GM23338 (cell line): ENCODE measurements around the gene SNX5. TPM values are rescaled to one million over a fixed set of nuclear protein-coding genes. Genes with fewer than 3 reads are reported as not detected.

Experiments used
- ATAC-seq: fragments of 200-7000 bp; cut with Tn5 transposase; 3 replicates; pipeline ENCODE4 v1.9.1; 2020
- DNase-seq: peaks from one replicate; pipeline ENCODE4 v3.0.0-alpha.2; 2015; ENCODE audit warnings: low spot score
- H2AFZ ChIP-seq: fragments of 200-600 bp; sonication (generic); 2 replicates; pipeline ENCODE4 v1.8.0; 2016; ENCODE audit warnings: antibody characterized with exemption, mild to moderate bottlenecking, moderate library complexity
- H3F3A ChIP-seq: fragments of 200-600 bp; sonication (generic); replicated peaks from 2 replicates; pipeline ENCODE4 v1.8.0; 2017; ENCODE audit warnings: antibody characterized with exemption, mixed run types, low read depth
- H3K27ac ChIP-seq: fragments of 200-600 bp; sonication (generic); 2 replicates; pipeline ENCODE4 v1.6.1; 2016; ENCODE audit warnings: low read depth
- H3K27me3 ChIP-seq: fragments of 200-600 bp; sonication (generic); 2 replicates; pipeline ENCODE4 v1.8.0; 2016; ENCODE audit warnings: mild to moderate bottlenecking, mixed run types, moderate library complexity; ENCODE audit not compliant: insufficient read depth
- H3K36me3 ChIP-seq: fragments of 200-600 bp; sonication (generic); 2 replicates; pipeline ENCODE4 v1.8.0; 2016; ENCODE audit warnings: mild to moderate bottlenecking; ENCODE audit not compliant: insufficient read depth
- H3K4me1 ChIP-seq: fragments of 200-600 bp; sonication (generic); 2 replicates; pipeline ENCODE4 v1.8.0; 2016; ENCODE audit warnings: mild to moderate bottlenecking, moderate library complexity; ENCODE audit not compliant: insufficient read depth
- H3K4me2 ChIP-seq: fragments of 200-600 bp; sonication (generic); 2 replicates; pipeline ENCODE4 v1.7.1; 2017; ENCODE audit warnings: mixed run types
- H3K4me3 ChIP-seq: fragments of 200-600 bp; sonication (generic); 2 replicates; pipeline ENCODE4 v1.6.1; 2016; ENCODE audit warnings: mixed run types
- H3K79me2 ChIP-seq: fragments of 200-600 bp; sonication (generic); replicated peaks from 2 replicates; pipeline ENCODE4 v1.8.0; 2017; ENCODE audit warnings: mild to moderate bottlenecking; ENCODE audit not compliant: insufficient read depth
- H3K9me2 ChIP-seq: fragments of 200-600 bp; sonication (generic); 2 replicates; pipeline ENCODE4 v1.8.0; 2017; ENCODE audit not compliant: insufficient read depth
- H4K20me1 ChIP-seq: fragments of 200-600 bp; sonication (generic); replicated peaks from 2 replicates; pipeline ENCODE4 v1.8.0; 2017; ENCODE audit warnings: mild to moderate bottlenecking; ENCODE audit not compliant: insufficient read depth
- H3K27ac Mint-ChIP-seq: 2 replicates; pipeline ENCODE4 v1.8.0; 2020; ENCODE audit warnings: inconsistent platforms, mild to moderate bottlenecking, moderate library complexity, mixed read lengths
- H3K27me3 Mint-ChIP-seq: 3 replicates; pipeline ENCODE4 v1.8.0; 2022; ENCODE audit warnings: low read depth, mild to moderate bottlenecking, moderate library complexity, mixed read lengths, inconsistent platforms; ENCODE audit not compliant: insufficient read depth, poor library complexity
- H3K36me3 Mint-ChIP-seq: 3 replicates; pipeline ENCODE4 v1.8.0; 2021; ENCODE audit warnings: low read depth, mild to moderate bottlenecking, inconsistent platforms, moderate library complexity, mixed read lengths
- H3K4me1 Mint-ChIP-seq: 3 replicates; pipeline ENCODE4 v1.8.0; 2020; ENCODE audit warnings: mild to moderate bottlenecking, inconsistent platforms, mixed read lengths
- H3K4me3 Mint-ChIP-seq: 3 replicates; pipeline ENCODE4 v1.8.0; 2021; ENCODE audit warnings: moderate library complexity, mild to moderate bottlenecking, inconsistent platforms, mixed read lengths
- H3K9me3 Mint-ChIP-seq: 3 replicates; pipeline ENCODE4 v1.8.0; 2020; ENCODE audit warnings: moderate library complexity, mild to moderate bottlenecking, inconsistent platforms, mixed read lengths
- CREB1 ChIP-seq: fragments of 250-450 bp; sonication (Bioruptor Pico); IDR thresholded peaks from 2 replicates; pipeline ENCODE4 v1.5.0; 2020; ENCODE audit warnings: low read depth, mild to moderate bottlenecking, moderate library complexity
- EZH2phosphoT487 ChIP-seq: fragments of 200-600 bp; sonication (generic); IDR thresholded peaks from one replicate; pipeline ENCODE4 v1.8.1; 2018; ENCODE audit warnings: antibody characterized with exemption; ENCODE audit not compliant: unreplicated experiment
- JUNB ChIP-seq: IDR thresholded peaks from one replicate; pipeline ENCODE4 v1.6.1; 2016; ENCODE audit warnings: antibody characterized with exemption; ENCODE audit not compliant: unreplicated experiment
- NANOG ChIP-seq: IDR thresholded peaks from 2 replicates; pipeline ENCODE4 v1.6.1; 2016; ENCODE audit warnings: antibody characterized with exemption, borderline replicate concordance
- POLR2AphosphoS5 ChIP-seq: IDR thresholded peaks from 2 replicates; pipeline ENCODE4 v1.6.1; 2016; ENCODE audit warnings: antibody characterized with exemption, low read depth
- STAT1 ChIP-seq: IDR thresholded peaks from one replicate; pipeline ENCODE4 v1.6.1; 2016; ENCODE audit warnings: antibody characterized with exemption; ENCODE audit not compliant: unreplicated experiment
- ZNF114 ChIP-seq: fragments of 250-450 bp; sonication (Bioruptor Pico); IDR thresholded peaks from 2 replicates; pipeline ENCODE4 v1.5.0; 2020; ENCODE audit warnings: mild to moderate bottlenecking, moderate library complexity
- ZNF331 ChIP-seq: fragments of 250-450 bp; sonication (Bioruptor Pico); IDR thresholded peaks from 2 replicates; pipeline ENCODE4 v1.5.0; 2020; ENCODE audit warnings: low read depth, mild to moderate bottlenecking, moderate library complexity
- polyA plus RNA-seq: library from polyadenylated mRNA; unstranded; fragments of >200 nt; fragmentation: Nextera tagmentation; extraction: Ambion mirVana; gene quantifications from 2 replicates; pipeline ENCODE4 v1.2.1, GENCODE V29; 2016
- total RNA-seq: library from RNA; depleted of rRNA; stranded (reverse); fragments of >200 nt; shearing (Covaris generic); gene quantifications from 2 replicates; pipeline ENCODE4 v1.2.3, GENCODE V29; 2014
- TF ChIP-seq, protein P1 (sequence below): IDR thresholded peaks from 2 replicates; pipeline ENCODE4 v1.6.1; 2016; ENCODE audit warnings: antibody characterized with exemption
- TF ChIP-seq, protein P2 (sequence below): IDR thresholded peaks from one replicate; pipeline ENCODE4 v1.6.1; 2018; ENCODE audit warnings: antibody characterized with exemption; ENCODE audit not compliant: unreplicated experiment
- TF ChIP-seq, protein P3 (sequence below): fragments of 250-450 bp; sonication (Bioruptor Pico); IDR thresholded peaks from 2 replicates; pipeline ENCODE4 v1.5.0; 2020; ENCODE audit warnings: mild to moderate bottlenecking, moderate library complexity
- TF ChIP-seq, protein P4 (sequence below), 2 experiments: fragments of 200-600 bp in 1 of 2; sonication (generic) in 1 of 2; conservative IDR thresholded peaks; 2 replicates each; pipeline versions ENCODE4 v1.5.1 to v1.6.1; 2016 to 2017; ENCODE audit warnings: antibody characterized with exemption in 2 of 2, low read depth in 2 of 2, mild to moderate bottlenecking in 2 of 2, moderate library complexity in 1 of 2

Gene SNX5
- total and polyA plus RNA-seq, 2 experiments from 2014 or later, result 167 to 287 TPM

DNA sequence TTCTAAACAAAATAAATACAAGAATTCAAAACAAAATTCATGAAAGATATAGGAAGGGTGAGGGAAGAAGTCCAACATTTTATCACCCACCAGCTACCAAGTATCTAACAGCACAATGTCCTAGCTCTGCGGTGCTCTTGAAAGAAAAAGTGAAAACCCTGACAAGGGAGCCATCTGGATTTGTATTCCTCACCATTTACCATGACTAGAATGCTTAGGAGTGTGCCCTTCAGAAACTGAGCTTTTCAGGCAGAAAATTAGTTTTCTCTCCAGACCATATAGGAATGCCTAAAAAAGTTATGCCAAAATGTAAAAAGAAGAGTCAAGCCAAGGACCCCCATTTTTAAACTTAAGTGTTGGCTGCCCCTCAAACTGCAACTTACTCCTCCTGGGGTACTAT is 4.5 kb downstream of the SNX5 start (continued):
- no peak for TF ChIP-seq ZNF331 (CRISPR knock-in tag)

DNA sequence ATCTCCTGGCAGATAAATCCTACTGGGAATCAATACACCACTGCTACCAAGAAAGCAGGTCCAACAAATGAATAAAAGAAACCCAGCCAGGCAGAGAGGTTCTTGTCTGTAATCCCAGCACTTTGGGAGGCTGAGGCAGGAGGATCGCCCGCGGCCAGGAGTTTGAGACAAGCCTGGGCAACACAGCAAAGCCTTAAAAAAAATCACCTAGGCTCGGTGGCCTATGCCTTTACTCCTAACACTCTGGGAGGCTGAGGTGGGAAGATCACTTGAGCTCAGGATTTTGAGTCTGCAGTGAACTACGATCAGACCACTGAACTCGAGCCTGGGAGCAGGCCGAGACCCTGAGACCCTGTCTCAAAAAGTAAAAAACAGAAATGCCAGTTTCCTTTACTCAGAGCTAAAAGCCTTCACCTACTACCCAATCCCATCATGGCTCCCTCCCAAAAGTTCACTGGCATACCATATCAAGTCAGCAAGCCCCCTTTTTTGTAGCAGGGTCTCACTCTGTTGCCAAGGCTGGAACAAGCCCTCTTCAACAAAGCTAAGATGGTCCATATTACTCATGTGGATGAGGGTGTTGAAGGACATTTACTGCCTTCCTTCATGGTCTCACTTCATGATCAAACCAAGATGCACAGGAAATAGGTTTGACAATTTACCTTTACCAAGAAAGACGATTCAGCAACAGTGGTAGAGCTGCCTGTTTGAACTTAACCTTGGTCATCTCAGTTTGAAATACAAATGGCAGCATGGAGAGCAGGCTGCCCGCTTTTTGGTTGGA is 5.3 kb downstream of the SNX5 start:
- H3K4me1 ChIP-seq, result peaks cover 74% of the 10 kb centered on the region
- TF ChIP-seq, protein P1, sequence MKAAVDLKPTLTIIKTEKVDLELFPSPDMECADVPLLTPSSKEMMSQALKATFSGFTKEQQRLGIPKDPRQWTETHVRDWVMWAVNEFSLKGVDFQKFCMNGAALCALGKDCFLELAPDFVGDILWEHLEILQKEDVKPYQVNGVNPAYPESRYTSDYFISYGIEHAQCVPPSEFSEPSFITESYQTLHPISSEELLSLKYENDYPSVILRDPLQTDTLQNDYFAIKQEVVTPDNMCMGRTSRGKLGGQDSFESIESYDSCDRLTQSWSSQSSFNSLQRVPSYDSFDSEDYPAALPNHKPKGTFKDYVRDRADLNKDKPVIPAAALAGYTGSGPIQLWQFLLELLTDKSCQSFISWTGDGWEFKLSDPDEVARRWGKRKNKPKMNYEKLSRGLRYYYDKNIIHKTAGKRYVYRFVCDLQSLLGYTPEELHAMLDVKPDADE, result no peak
- TF ChIP-seq JUNB (no peak), POLR2AphosphoS5 (no peak), NANOG (no peak), STAT1 (no peak), ZNF331 (CRISPR knock-in tag) (no peak), EZH2phosphoT487 (no peak), ZNF114 (CRISPR knock-in tag) (no peak), CREB1 (CRISPR knock-in tag) (no peak)
- TF ChIP-seq, protein P2, sequence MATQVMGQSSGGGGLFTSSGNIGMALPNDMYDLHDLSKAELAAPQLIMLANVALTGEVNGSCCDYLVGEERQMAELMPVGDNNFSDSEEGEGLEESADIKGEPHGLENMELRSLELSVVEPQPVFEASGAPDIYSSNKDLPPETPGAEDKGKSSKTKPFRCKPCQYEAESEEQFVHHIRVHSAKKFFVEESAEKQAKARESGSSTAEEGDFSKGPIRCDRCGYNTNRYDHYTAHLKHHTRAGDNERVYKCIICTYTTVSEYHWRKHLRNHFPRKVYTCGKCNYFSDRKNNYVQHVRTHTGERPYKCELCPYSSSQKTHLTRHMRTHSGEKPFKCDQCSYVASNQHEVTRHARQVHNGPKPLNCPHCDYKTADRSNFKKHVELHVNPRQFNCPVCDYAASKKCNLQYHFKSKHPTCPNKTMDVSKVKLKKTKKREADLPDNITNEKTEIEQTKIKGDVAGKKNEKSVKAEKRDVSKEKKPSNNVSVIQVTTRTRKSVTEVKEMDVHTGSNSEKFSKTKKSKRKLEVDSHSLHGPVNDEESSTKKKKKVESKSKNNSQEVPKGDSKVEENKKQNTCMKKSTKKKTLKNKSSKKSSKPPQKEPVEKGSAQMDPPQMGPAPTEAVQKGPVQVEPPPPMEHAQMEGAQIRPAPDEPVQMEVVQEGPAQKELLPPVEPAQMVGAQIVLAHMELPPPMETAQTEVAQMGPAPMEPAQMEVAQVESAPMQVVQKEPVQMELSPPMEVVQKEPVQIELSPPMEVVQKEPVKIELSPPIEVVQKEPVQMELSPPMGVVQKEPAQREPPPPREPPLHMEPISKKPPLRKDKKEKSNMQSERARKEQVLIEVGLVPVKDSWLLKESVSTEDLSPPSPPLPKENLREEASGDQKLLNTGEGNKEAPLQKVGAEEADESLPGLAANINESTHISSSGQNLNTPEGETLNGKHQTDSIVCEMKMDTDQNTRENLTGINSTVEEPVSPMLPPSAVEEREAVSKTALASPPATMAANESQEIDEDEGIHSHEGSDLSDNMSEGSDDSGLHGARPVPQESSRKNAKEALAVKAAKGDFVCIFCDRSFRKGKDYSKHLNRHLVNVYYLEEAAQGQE, result no peak
- TF ChIP-seq, protein P3, sequence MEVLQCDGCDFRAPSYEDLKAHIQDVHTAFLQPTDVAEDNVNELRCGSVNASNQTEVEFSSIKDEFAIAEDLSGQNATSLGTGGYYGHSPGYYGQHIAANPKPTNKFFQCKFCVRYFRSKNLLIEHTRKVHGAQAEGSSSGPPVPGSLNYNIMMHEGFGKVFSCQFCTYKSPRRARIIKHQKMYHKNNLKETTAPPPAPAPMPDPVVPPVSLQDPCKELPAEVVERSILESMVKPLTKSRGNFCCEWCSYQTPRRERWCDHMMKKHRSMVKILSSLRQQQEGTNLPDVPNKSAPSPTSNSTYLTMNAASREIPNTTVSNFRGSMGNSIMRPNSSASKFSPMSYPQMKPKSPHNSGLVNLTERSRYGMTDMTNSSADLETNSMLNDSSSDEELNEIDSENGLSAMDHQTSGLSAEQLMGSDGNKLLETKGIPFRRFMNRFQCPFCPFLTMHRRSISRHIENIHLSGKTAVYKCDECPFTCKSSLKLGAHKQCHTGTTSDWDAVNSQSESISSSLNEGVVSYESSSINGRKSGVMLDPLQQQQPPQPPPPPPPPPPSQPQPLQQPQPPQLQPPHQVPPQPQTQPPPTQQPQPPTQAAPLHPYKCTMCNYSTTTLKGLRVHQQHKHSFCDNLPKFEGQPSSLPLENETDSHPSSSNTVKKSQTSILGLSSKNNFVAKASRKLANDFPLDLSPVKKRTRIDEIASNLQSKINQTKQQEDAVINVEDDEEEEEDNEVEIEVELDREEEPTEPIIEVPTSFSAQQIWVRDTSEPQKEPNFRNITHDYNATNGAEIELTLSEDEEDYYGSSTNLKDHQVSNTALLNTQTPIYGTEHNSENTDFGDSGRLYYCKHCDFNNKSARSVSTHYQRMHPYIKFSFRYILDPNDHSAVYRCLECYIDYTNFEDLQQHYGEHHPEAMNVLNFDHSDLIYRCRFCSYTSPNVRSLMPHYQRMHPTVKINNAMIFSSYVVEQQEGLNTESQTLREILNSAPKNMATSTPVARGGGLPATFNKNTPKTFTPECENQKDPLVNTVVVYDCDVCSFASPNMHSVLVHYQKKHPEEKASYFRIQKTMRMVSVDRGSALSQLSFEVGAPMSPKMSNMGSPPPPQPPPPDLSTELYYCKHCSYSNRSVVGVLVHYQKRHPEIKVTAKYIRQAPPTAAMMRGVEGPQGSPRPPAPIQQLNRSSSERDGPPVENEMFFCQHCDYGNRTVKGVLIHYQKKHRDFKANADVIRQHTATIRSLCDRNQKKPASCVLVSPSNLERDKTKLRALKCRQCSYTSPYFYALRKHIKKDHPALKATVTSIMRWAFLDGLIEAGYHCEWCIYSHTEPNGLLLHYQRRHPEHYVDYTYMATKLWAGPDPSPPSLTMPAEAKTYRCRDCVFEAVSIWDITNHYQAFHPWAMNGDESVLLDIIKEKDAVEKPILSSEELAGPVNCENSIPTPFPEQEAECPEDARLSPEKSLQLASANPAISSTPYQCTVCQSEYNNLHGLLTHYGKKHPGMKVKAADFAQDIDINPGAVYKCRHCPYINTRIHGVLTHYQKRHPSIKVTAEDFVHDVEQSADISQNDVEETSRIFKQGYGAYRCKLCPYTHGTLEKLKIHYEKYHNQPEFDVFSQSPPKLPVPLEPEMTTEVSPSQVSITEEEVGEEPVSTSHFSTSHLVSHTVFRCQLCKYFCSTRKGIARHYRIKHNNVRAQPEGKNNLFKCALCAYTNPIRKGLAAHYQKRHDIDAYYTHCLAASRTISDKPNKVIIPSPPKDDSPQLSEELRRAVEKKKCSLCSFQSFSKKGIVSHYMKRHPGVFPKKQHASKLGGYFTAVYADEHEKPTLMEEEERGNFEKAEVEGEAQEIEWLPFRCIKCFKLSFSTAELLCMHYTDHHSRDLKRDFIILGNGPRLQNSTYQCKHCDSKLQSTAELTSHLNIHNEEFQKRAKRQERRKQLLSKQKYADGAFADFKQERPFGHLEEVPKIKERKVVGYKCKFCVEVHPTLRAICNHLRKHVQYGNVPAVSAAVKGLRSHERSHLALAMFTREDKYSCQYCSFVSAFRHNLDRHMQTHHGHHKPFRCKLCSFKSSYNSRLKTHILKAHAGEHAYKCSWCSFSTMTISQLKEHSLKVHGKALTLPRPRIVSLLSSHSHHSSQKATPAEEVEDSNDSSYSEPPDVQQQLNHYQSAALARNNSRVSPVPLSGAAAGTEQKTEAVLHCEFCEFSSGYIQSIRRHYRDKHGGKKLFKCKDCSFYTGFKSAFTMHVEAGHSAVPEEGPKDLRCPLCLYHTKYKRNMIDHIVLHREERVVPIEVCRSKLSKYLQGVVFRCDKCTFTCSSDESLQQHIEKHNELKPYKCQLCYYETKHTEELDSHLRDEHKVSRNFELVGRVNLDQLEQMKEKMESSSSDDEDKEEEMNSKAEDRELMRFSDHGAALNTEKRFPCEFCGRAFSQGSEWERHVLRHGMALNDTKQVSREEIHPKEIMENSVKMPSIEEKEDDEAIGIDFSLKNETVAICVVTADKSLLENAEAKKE (CRISPR knock-in tag), result no peak
- TF ChIP-seq, protein P4, sequence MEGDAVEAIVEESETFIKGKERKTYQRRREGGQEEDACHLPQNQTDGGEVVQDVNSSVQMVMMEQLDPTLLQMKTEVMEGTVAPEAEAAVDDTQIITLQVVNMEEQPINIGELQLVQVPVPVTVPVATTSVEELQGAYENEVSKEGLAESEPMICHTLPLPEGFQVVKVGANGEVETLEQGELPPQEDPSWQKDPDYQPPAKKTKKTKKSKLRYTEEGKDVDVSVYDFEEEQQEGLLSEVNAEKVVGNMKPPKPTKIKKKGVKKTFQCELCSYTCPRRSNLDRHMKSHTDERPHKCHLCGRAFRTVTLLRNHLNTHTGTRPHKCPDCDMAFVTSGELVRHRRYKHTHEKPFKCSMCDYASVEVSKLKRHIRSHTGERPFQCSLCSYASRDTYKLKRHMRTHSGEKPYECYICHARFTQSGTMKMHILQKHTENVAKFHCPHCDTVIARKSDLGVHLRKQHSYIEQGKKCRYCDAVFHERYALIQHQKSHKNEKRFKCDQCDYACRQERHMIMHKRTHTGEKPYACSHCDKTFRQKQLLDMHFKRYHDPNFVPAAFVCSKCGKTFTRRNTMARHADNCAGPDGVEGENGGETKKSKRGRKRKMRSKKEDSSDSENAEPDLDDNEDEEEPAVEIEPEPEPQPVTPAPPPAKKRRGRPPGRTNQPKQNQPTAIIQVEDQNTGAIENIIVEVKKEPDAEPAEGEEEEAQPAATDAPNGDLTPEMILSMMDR (conservative IDR thresholded peaks at IDR 0.05; ENCODE audit: low read depth in 2 of 2), result no peak

More for the DNA sequence above, 5.3 kb downstream of the SNX5 start:
- Histone ChIP-seq H2AFZ (no peak overlapping the region), H3K9me2 (no peaks in the 10 kb centered on the region), H3K27ac (peak overlapping the region; percentile 98), H3F3A (0 out of 2 replicates have a peak, but pooled peaks cover 3% of the 10 kb centered on the region), H3K4me2 (peak overlapping the region; percentile 77), H3K79me2 (peaks cover 100% of the 10 kb centered on the region), H4K20me1 (peaks cover 83% of the 10 kb centered on the region), H3K36me3 (no peaks in the 10 kb centered on the region; the same call in 1 of the 2 replicates), H3K27me3 (no peaks in the 10 kb centered on the region), H3K4me3 (peak overlapping the region; percentile 70)
- ATAC-seq (no peak), DNase-seq (no peak)
- Mint-ChIP-seq H3K9me3 (peaks cover 5% of the 10 kb centered on the region; the same call in 2 of the 3 replicates), H3K4me3 (peak overlapping the region; percentile 84), H3K36me3 (peaks cover 78% of the 10 kb centered on the region), H3K27me3 (peaks cover 19% of the 10 kb centered on the region), H3K4me1 (peaks cover 74% of the 10 kb centered on the region), H3K27ac (peak overlapping the region; percentile 77)
